ENCODE results near the gene LUM.

DNA sequence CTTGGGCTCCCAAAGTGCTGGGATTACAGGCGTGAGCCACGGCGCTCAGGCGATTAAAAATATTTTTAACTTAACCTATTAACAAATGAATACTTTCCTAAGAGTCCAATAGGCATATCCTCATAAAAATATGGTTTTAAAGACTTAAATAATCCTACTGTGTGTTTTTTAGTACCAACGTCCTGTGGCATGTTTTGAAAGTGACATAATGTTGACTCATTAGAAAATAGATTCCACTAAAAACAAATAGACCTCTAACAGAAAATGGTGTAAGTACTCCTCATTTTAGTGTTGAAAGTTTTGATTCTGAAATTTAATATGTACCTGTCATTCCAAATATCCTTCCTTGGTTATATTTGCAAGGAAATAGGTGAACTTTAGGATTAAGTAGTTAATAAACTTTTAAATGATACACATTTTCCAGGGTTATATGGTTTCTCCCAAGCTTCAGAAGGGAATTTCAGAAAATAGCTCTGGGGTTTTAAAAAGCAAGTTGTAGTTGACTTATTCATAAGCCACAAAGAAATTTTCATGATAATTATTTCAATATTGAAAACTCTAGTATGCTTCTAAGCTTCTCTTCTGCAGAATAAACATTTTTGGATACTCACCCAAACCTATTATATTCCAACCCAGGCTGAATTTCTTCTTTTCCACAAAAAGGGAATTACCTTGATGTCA is 12.1 kb upstream of the LUM start:
- TF ChIP-seq, protein P1, sequence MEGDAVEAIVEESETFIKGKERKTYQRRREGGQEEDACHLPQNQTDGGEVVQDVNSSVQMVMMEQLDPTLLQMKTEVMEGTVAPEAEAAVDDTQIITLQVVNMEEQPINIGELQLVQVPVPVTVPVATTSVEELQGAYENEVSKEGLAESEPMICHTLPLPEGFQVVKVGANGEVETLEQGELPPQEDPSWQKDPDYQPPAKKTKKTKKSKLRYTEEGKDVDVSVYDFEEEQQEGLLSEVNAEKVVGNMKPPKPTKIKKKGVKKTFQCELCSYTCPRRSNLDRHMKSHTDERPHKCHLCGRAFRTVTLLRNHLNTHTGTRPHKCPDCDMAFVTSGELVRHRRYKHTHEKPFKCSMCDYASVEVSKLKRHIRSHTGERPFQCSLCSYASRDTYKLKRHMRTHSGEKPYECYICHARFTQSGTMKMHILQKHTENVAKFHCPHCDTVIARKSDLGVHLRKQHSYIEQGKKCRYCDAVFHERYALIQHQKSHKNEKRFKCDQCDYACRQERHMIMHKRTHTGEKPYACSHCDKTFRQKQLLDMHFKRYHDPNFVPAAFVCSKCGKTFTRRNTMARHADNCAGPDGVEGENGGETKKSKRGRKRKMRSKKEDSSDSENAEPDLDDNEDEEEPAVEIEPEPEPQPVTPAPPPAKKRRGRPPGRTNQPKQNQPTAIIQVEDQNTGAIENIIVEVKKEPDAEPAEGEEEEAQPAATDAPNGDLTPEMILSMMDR (IDR thresholded peaks at IDR 0.05): no peak
- TF ChIP-seq, protein P2, sequence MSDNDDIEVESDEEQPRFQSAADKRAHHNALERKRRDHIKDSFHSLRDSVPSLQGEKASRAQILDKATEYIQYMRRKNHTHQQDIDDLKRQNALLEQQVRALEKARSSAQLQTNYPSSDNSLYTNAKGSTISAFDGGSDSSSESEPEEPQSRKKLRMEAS (IDR thresholded peaks at IDR 0.05; ENCODE audit: low read depth): no peak
